Measurements from ENCODE around the gene TSPAN9.

DNA sequence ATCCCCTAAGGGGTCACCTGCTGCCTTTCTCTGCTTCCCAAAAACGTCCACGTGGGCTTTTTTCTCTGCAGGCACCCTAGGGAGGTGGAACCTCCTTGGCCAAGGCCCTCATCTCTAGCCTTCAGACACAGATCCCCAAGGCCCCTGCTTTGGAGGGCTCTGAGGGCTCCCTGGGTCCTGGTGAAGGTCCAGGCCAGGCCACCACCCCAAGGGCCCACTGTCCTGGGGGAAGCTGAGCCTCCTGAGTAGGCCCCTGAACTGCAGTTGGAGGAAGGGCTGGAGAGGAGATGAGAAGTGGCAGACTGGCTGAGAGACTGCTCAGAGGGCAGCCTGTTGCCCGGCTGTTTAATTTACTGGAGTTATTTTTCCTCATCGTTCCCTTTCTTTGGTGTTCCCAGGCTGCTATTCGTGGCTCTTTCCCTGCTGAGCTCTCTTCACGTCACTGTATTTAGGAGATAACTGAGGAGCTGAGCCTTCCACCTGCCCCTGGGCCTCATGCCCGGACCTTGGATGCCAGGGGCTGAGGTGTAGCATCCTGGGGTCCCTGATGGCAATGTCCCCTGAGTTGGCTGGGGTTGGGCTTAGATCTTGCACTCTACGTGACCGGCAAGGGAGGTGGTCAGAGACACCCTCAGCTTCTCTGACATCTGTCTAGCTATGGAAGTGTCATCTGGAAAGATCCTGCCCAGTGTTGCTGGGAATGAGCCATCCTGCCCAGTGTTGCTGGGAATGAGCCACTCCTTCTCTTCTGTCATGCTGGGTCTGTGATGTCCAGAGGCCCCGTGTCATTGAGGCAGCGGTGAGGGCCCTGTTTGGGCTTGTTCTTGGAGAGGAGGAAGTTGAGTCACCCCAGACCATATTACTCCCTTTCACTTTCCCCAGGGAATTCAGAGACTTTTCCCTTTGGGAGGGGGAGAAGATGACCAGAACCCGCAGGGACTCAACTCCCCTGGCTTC lies 139.8 kb downstream of the TSPAN9 start:
- TF ChIP-seq, protein P1, sequence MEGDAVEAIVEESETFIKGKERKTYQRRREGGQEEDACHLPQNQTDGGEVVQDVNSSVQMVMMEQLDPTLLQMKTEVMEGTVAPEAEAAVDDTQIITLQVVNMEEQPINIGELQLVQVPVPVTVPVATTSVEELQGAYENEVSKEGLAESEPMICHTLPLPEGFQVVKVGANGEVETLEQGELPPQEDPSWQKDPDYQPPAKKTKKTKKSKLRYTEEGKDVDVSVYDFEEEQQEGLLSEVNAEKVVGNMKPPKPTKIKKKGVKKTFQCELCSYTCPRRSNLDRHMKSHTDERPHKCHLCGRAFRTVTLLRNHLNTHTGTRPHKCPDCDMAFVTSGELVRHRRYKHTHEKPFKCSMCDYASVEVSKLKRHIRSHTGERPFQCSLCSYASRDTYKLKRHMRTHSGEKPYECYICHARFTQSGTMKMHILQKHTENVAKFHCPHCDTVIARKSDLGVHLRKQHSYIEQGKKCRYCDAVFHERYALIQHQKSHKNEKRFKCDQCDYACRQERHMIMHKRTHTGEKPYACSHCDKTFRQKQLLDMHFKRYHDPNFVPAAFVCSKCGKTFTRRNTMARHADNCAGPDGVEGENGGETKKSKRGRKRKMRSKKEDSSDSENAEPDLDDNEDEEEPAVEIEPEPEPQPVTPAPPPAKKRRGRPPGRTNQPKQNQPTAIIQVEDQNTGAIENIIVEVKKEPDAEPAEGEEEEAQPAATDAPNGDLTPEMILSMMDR (IDR thresholded peaks at IDR 0.05), result no peak
- no peak for TF ChIP-seq POLR2A (IDR thresholded peaks at IDR 0.05)
- TF ChIP-seq EP300 (IDR thresholded peaks at IDR 0.05), result no peak
- no peak for TF ChIP-seq POLR2AphosphoS5 (IDR thresholded peaks at IDR 0.05)

Data from suprapubic skin (tissue), 4 donors.